Measurements from ENCODE around the gene DDX10. TPM values are rescaled to one million over a fixed set of nuclear protein-coding genes. Genes with fewer than 3 reads are reported as not detected.

The DDX10 gene
- total and polyA plus RNA-seq, 3 experiments from 2014 or later, result 17.5 to 51.6 (median 49.8) TPM

GRCh38 chr11:108851781-108852180, 186.9 kb downstream of the DDX10 start:
- POLR2A ChIA-PET, result no interaction called here
- CTCF ChIA-PET, result no interaction called here
- Mint-ChIP-seq H3K27ac (peak overlapping the region in 2 of 8 donors; percentile 19 to 85), H3K4me1 (peaks cover 18 to 36% (median 28%) of the 10 kb centered on the region in 3 donors), H3K9me3 (no peaks in the 10 kb centered on the region), H3K27me3 (no peaks in the 10 kb centered on the region), H3K36me3 (peaks cover 0 to 9% (median 8%) of the 10 kb centered on the region in 3 donors), H3K4me3 (no peak overlapping the region)
- no peaks in the 10 kb centered on the region for H3K27me3 ChIP-seq (ENCODE audit: insufficient read depth, low read length, poor library complexity, severe bottlenecking)
- no peak overlapping the region for H3K27ac ChIP-seq (ENCODE audit: low read depth, low read length)
- H3K36me3 ChIP-seq (ENCODE audit: insufficient read depth, low read length), result no peaks in the 10 kb centered on the region
- no peak for DNase-seq
- no peak overlapping the region for H3K4me3 ChIP-seq (ENCODE audit: low read length)
- no peaks in the 10 kb centered on the region for H3K9me3 ChIP-seq (ENCODE audit: low read length)
- H3K4me1 ChIP-seq (ENCODE audit: insufficient read depth, low read length), result peaks cover 10% of the 10 kb centered on the region

DNA sequence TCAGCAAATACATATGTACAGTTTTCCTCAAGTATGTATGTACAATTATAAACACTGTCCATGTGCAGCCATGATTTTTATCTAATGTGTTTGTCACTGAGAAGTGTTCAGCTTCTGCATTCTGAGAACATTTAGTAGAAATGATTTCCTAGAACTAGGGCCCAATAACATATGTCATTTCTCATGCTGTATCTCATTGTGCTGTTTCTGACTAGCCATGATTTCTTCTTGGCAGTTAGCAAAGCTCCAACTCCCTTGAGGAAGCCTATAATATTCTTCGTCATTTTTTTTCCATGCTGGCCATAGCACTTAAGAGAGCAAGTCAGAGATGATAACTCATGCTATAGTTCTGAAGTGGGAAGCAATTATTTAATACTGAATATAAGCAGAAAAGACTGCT, 187.8 kb downstream of the DDX10 start:
- CTCF ChIA-PET, result interaction anchor here (1.6 kb wide), 1 partner anchor 22 kb away, joined by 5 read pairs; no protein-coding TSS in a partner anchor

GRCh38 chr11:108853151-108853550, 188.3 kb downstream of the DDX10 start:
- ChIA-PET CTCF (interaction anchor here (1.6 kb wide), 1 partner anchor 21 kb away, joined by 5 read pairs; no protein-coding TSS in a partner anchor), POLR2A (interaction anchor here (0.6 kb wide), 1 partner anchor 15 kb away, joined by 7 read pairs; no protein-coding TSS in a partner anchor)
- Histone ChIP-seq H3K9me3 (ENCODE audit: low read length) (no peaks in the 10 kb centered on the region), H3K27ac (ENCODE audit: low read depth, low read length) (no peak overlapping the region), H3K4me1 (ENCODE audit: insufficient read depth, low read length) (peaks cover 10% of the 10 kb centered on the region), H3K27me3 (ENCODE audit: insufficient read depth, low read length, poor library complexity, severe bottlenecking) (no peaks in the 10 kb centered on the region), H3K4me3 (ENCODE audit: low read length) (no peak overlapping the region), H3K36me3 (ENCODE audit: insufficient read depth, low read length) (no peaks in the 10 kb centered on the region)
- Mint-ChIP-seq H3K27me3 (no peaks in the 10 kb centered on the region), H3K4me3 (peak overlapping the region in 1 of 7 donors; percentile 86), H3K9me3 (no peaks in the 10 kb centered on the region), H3K36me3 (peaks cover 0 to 11% (median 7%) of the 10 kb centered on the region in 3 donors), H3K27ac (peak overlapping the region in 1 of 8 donors; percentile 29), H3K4me1 (peaks cover 18 to 36% (median 28%) of the 10 kb centered on the region in 3 donors)
- no peak for DNase-seq

More for the DNA sequence above, 187.8 kb downstream of the DDX10 start:
- Histone ChIP-seq H3K4me1 (ENCODE audit: insufficient read depth, low read length) (peaks cover 10% of the 10 kb centered on the region), H3K4me3 (ENCODE audit: low read length) (no peak overlapping the region), H3K27ac (ENCODE audit: low read depth, low read length) (no peak overlapping the region), H3K36me3 (ENCODE audit: insufficient read depth, low read length) (no peaks in the 10 kb centered on the region), H3K9me3 (ENCODE audit: low read length) (no peaks in the 10 kb centered on the region), H3K27me3 (ENCODE audit: insufficient read depth, low read length, poor library complexity, severe bottlenecking) (no peaks in the 10 kb centered on the region)
- POLR2A ChIA-PET, result no interaction called here
- Mint-ChIP-seq H3K9me3 (no peaks in the 10 kb centered on the region), H3K27ac (peak overlapping the region in 5 of 8 donors; percentile 8 to 35 (median 33)), H3K4me3 (no peak overlapping the region), H3K36me3 (peaks cover 0 to 9% (median 7%) of the 10 kb centered on the region in 3 donors), H3K4me1 (peaks cover 18 to 36% (median 28%) of the 10 kb centered on the region in 3 donors), H3K27me3 (no peaks in the 10 kb centered on the region)
- no peak for DNase-seq

GRCh38 chr11:108853864-108854263, 189.0 kb downstream of the DDX10 start:
- ChIA-PET POLR2A (interaction anchor here (0.6 kb wide), 1 partner anchor 16 kb away, joined by 7 read pairs; no protein-coding TSS in a partner anchor), CTCF (interaction anchor here (1.6 kb wide), 1 partner anchor 21 kb away, joined by 5 read pairs; no protein-coding TSS in a partner anchor)
- H3K4me3 ChIP-seq (ENCODE audit: low read length), result peak overlapping the region; percentile 38
- no peak for DNase-seq
- peaks cover 10% of the 10 kb centered on the region for H3K4me1 ChIP-seq (ENCODE audit: insufficient read depth, low read length)
- Mint-ChIP-seq H3K4me3 (peak overlapping the region; percentile 80 to 89 (median 83)), H3K27ac (peak overlapping the region; percentile 2 to 94 (median 90)), H3K36me3 (peaks cover 3 to 11% (median 10%) of the 10 kb centered on the region in 3 donors), H3K27me3 (no peaks in the 10 kb centered on the region), H3K4me1 (peaks cover 18 to 36% (median 28%) of the 10 kb centered on the region in 3 donors), H3K9me3 (no peaks in the 10 kb centered on the region)
- H3K36me3 ChIP-seq (ENCODE audit: insufficient read depth, low read length), result no peaks in the 10 kb centered on the region
- H3K27ac ChIP-seq (ENCODE audit: low read depth, low read length), result no peak overlapping the region
- H3K9me3 ChIP-seq (ENCODE audit: low read length), result no peaks in the 10 kb centered on the region
- no peaks in the 10 kb centered on the region for H3K27me3 ChIP-seq (ENCODE audit: insufficient read depth, low read length, poor library complexity, severe bottlenecking)

DNA sequence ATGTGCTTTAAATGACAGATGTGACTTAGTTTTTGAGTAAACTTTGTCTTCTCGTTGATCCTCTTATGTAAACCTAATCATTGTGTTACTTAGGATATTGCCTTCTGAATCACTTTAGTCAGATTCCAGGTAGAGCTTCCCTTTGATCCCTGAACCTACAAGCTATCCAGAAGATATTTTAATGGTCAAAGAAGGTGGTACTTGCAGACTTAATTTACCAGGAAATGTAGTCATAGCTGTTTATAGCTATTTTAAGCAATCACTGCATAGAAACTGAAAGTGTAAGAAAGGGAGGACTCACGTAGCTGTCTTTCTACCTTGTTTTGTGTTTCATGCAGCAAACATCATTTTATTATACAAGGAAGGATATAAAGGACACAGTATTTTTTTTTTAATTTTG, 189.5 kb downstream of the DDX10 start:
- Mint-ChIP-seq H3K4me3 (peak overlapping the region; percentile 80 to 89 (median 83)), H3K9me3 (no peaks in the 10 kb centered on the region), H3K27me3 (no peaks in the 10 kb centered on the region), H3K27ac (peak overlapping the region; percentile 12 to 94 (median 91)), H3K4me1 (peaks cover 18 to 36% (median 28%) of the 10 kb centered on the region in 3 donors), H3K36me3 (peaks cover 4 to 11% (median 9%) of the 10 kb centered on the region in 3 donors)
- CTCF ChIA-PET, result interaction anchor here (1.6 kb wide), 1 partner anchor 20 kb away, joined by 5 read pairs; no protein-coding TSS in a partner anchor
- POLR2A ChIA-PET, result interaction anchor here (0.6 kb wide), 1 partner anchor 1441 kb away, joined by 3 read pairs; no protein-coding TSS in a partner anchor
- no peaks in the 10 kb centered on the region for H3K36me3 ChIP-seq (ENCODE audit: insufficient read depth, low read length)
- peaks cover 10% of the 10 kb centered on the region for H3K4me1 ChIP-seq (ENCODE audit: insufficient read depth, low read length)
- H3K4me3 ChIP-seq (ENCODE audit: low read length), result peak overlapping the region; percentile 38
- DNase-seq, result peak in 1 of 5 donors; percentile 21
- H3K27ac ChIP-seq (ENCODE audit: low read depth, low read length), result no peak overlapping the region
- H3K9me3 ChIP-seq (ENCODE audit: low read length), result no peaks in the 10 kb centered on the region
- no peaks in the 10 kb centered on the region for H3K27me3 ChIP-seq (ENCODE audit: insufficient read depth, low read length, poor library complexity, severe bottlenecking)

DNA sequence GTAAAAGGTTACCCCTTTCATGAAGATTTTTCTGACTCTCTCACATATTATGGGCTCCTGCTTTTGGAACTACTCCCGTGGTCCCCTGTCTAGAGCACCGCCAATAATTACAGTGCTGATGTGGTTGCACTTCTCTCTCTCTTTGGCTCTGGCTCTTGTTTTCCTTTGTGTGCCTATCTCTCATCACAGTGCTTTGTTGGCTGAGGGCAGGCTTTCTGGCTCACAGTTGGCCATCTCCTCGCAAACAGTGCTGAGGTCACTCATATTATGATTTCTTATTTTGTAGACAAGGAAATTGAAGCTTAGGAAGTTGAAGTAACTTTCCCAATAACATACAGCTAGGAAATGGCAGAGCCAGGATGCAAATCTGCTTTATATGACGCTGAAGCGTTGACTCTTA, 192.5 kb downstream of the DDX10 start:
- no peaks in the 10 kb centered on the region for H3K27me3 Mint-ChIP-seq
- Histone ChIP-seq H3K27me3 (ENCODE audit: insufficient read depth, low read length, poor library complexity, severe bottlenecking) (no peaks in the 10 kb centered on the region), H3K36me3 (ENCODE audit: insufficient read depth, low read length) (no peaks in the 10 kb centered on the region), H3K4me3 (ENCODE audit: low read length) (no peak overlapping the region), H3K9me3 (ENCODE audit: low read length) (no peaks in the 10 kb centered on the region), H3K27ac (ENCODE audit: low read depth, low read length) (no peak overlapping the region), H3K4me1 (ENCODE audit: insufficient read depth, low read length) (peaks cover 10% of the 10 kb centered on the region)
- DNase-seq, result no peak
- peak overlapping the region in 1 of 7 donors; percentile 26 for H3K4me3 Mint-ChIP-seq
- H3K27ac Mint-ChIP-seq, result no peak overlapping the region
- H3K36me3 Mint-ChIP-seq, result peaks cover 7 to 13% (median 12%) of the 10 kb centered on the region in 3 donors
- ChIA-PET POLR2A (no interaction called here), CTCF (no interaction called here)
- no peaks in the 10 kb centered on the region for H3K9me3 Mint-ChIP-seq
- peaks cover 18 to 29% (median 26%) of the 10 kb centered on the region in 3 donors for H3K4me1 Mint-ChIP-seq

- Mint-ChIP-seq H3K4me3 (no peak overlapping the region), H3K9me3 (no peaks in the 10 kb centered on the region), H3K27ac (no peak overlapping the region), H3K4me1 (peaks cover 15 to 19% (median 19%) of the 10 kb centered on the region in 3 donors), H3K36me3 (peaks cover 7 to 13% (median 10%) of the 10 kb centered on the region in 3 donors), H3K27me3 (no peaks in the 10 kb centered on the region)
- H3K27me3 ChIP-seq (ENCODE audit: insufficient read depth, low read length, poor library complexity, severe bottlenecking), result no peaks in the 10 kb centered on the region
- ChIA-PET POLR2A (no interaction called here), CTCF (no interaction called here)
- peaks cover 8% of the 10 kb centered on the region for H3K4me1 ChIP-seq (ENCODE audit: insufficient read depth, low read length)
- DNase-seq, result no peak
- no peaks in the 10 kb centered on the region for H3K36me3 ChIP-seq (ENCODE audit: insufficient read depth, low read length)
- no peaks in the 10 kb centered on the region for H3K9me3 ChIP-seq (ENCODE audit: low read length)
- no peak overlapping the region for H3K27ac ChIP-seq (ENCODE audit: low read depth, low read length)
- no peak overlapping the region for H3K4me3 ChIP-seq (ENCODE audit: low read length)
These were observed 193.8 kb downstream of the DDX10 start for GRCh38 chr11:108858622-108859021.

DNA sequence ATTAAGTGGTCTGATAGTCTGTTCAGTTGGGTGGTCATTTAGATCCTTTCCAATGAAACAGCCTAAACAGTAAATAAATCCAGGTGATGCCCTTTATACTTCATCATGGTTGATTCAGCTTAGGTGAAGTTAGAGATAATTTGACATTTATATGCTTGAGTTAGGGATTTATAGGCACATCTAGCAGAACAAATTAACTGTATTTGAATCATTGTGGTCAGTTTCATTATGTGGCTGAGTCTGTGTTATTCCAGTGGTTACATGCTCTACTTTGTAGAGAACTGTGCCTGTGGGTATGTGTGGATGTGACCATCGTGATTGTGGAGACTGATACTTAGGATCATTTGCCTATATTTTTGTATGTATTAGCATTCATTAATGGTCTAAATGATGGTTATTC, 194.6 kb downstream of the DDX10 start:
- H3K9me3 Mint-ChIP-seq, result no peaks in the 10 kb centered on the region

More for the DNA sequence above, 194.6 kb downstream of the DDX10 start:
- Histone ChIP-seq H3K4me3 (ENCODE audit: low read length) (no peak overlapping the region), H3K4me1 (ENCODE audit: insufficient read depth, low read length) (peaks cover 5% of the 10 kb centered on the region), H3K27me3 (ENCODE audit: insufficient read depth, low read length, poor library complexity, severe bottlenecking) (no peaks in the 10 kb centered on the region), H3K36me3 (ENCODE audit: insufficient read depth, low read length) (no peaks in the 10 kb centered on the region), H3K27ac (ENCODE audit: low read depth, low read length) (no peak overlapping the region), H3K9me3 (ENCODE audit: low read length) (no peaks in the 10 kb centered on the region)
- no peak for DNase-seq
- Mint-ChIP-seq H3K36me3 (peaks cover 7 to 13% (median 10%) of the 10 kb centered on the region in 3 donors), H3K27me3 (no peaks in the 10 kb centered on the region), H3K27ac (no peak overlapping the region), H3K4me1 (peaks cover 6 to 11% (median 10%) of the 10 kb centered on the region in 3 donors), H3K4me3 (no peak overlapping the region)
- POLR2A ChIA-PET, result no interaction called here
- CTCF ChIA-PET, result no interaction called here
